HEK293T (cell line): ENCODE results near the gene THOP1.

Experiments used
- CTCF ChIA-PET: fragments of 350-600 bp; formaldehyde crosslinking; extraction: SDS; loops from one replicate; lab custom pipeline; 2021; ENCODE audit warnings: antibody characterized with exemption, inconsistent platforms; lab: Yijun Ruan, JAX
- POLR2A ChIA-PET: fragments of 350-600 bp; formaldehyde crosslinking; extraction: SDS; loops from one replicate; lab custom pipeline; 2020; ENCODE audit warnings: antibody characterized with exemption, inconsistent platforms; lab: Yijun Ruan, JAX
- DNase-seq: peaks from one replicate; pipeline ENCODE4 v3.0.0; 2012; ENCODE audit warnings: mixed read lengths; ENCODE audit errors: extremely low spot score
- ARNT ChIP-seq: fragments of 450-650 bp; IDR thresholded peaks from 2 replicates; pipeline ENCODE4 v1.6.1; 2017; ENCODE audit warnings: mild to moderate bottlenecking
- BHLHE40 ChIP-seq: fragments of 450-650 bp; IDR thresholded peaks from 2 replicates; pipeline ENCODE4 v1.6.1; 2016; ENCODE audit warnings: mild to moderate bottlenecking, moderate library complexity, borderline replicate concordance
- CTBP1 ChIP-seq: fragments of 450-650 bp; IDR thresholded peaks from 2 replicates; pipeline ENCODE4 v1.6.1; 2016; ENCODE audit warnings: borderline replicate concordance
- ELF4 ChIP-seq: fragments of 450-650 bp; IDR thresholded peaks from 2 replicates; pipeline ENCODE4 v1.6.1; 2017; ENCODE audit warnings: antibody characterized with exemption
- FOXA1 ChIP-seq: fragments of 450-650 bp; IDR thresholded peaks from 2 replicates; pipeline ENCODE4 v1.6.1; 2016; ENCODE audit warnings: mild to moderate bottlenecking
- FOXK2 ChIP-seq: fragments of 450-650 bp; IDR thresholded peaks from 2 replicates; pipeline ENCODE4 v1.6.1; 2016; ENCODE audit warnings: mild to moderate bottlenecking
- FOXM1 ChIP-seq: fragments of 450-650 bp; IDR thresholded peaks from 2 replicates; pipeline ENCODE4 v1.6.1; 2017; ENCODE audit warnings: mild to moderate bottlenecking, borderline replicate concordance
- HDGF ChIP-seq: fragments of 450-650 bp; IDR thresholded peaks from 2 replicates; pipeline ENCODE4 v1.6.1; 2017; ENCODE audit warnings: antibody characterized with exemption, borderline replicate concordance
- L3MBTL2 ChIP-seq: fragments of 450-650 bp; conservative IDR thresholded peaks from 2 replicates; pipeline ENCODE4 v1.6.1; 2016; ENCODE audit warnings: mild to moderate bottlenecking
- LEF1 ChIP-seq: fragments of 450-650 bp; IDR thresholded peaks from 2 replicates; pipeline ENCODE4 v1.6.1; 2017; ENCODE audit warnings: mild to moderate bottlenecking, borderline replicate concordance
- NFRKB ChIP-seq: fragments of 450-650 bp; IDR thresholded peaks from 2 replicates; pipeline ENCODE4 v1.6.1; 2016; ENCODE audit warnings: mild to moderate bottlenecking, moderate library complexity
- PKNOX1 ChIP-seq: fragments of 450-650 bp; IDR thresholded peaks from 2 replicates; pipeline ENCODE4 v1.6.1; 2016
- SP1 ChIP-seq: fragments of 450-650 bp; IDR thresholded peaks from 2 replicates; pipeline ENCODE4 v1.6.1; 2017
- SUZ12 ChIP-seq: fragments of 450-650 bp; IDR thresholded peaks from 2 replicates; pipeline ENCODE4 v1.6.1; 2016; ENCODE audit warnings: mild to moderate bottlenecking
- TARDBP ChIP-seq: fragments of 450-650 bp; IDR thresholded peaks from 2 replicates; pipeline ENCODE4 v1.6.1; 2016
- ZNF384 ChIP-seq: fragments of 450-650 bp; IDR thresholded peaks from 2 replicates; pipeline ENCODE4 v1.6.1; 2016

Gene THOP1

GRCh38 chr19:2809387-2810140 lies 24.3 kb downstream of the THOP1 start:
- ChIA-PET CTCF (no interaction called here), POLR2A (no interaction called here)
- DNase-seq = no peak
- TF ChIP-seq ELF4 = no peak
- no peak for TF ChIP-seq FOXM1
- TF ChIP-seq SUZ12 = no peak

GRCh38 chr19:2810141-2811091 lies 25.1 kb downstream of the THOP1 start:
- no peak for DNase-seq
- ChIA-PET POLR2A (no interaction called here), CTCF (no interaction called here)
- TF ChIP-seq FOXM1 = no peak
- no peak for TF ChIP-seq FOXK2
- no peak for TF ChIP-seq PKNOX1
- TF ChIP-seq FOXA1 = no peak
- no peak for TF ChIP-seq CTBP1
- no peak for TF ChIP-seq ZNF384

GRCh38 chr19:2811221-2811722 lies 26.0 kb downstream of the THOP1 start:
- no peak for TF ChIP-seq FOXK2
- no peak for TF ChIP-seq L3MBTL2
- TF ChIP-seq CTBP1 = no peak
- TF ChIP-seq BHLHE40 = no peak
- no peak for TF ChIP-seq LEF1
- no peak for TF ChIP-seq ARNT
- TF ChIP-seq NFRKB = no peak
- no peak for TF ChIP-seq TARDBP
- TF ChIP-seq FOXM1 = no peak
- TF ChIP-seq HDGF = no peak
- TF ChIP-seq PKNOX1 = no peak
- no peak for TF ChIP-seq ZNF384
- no peak for TF ChIP-seq ELF4
- TF ChIP-seq SP1 = no peak
- no peak for TF ChIP-seq SUZ12
- TF ChIP-seq FOXA1 = no peak
- no peak for DNase-seq
- CTCF ChIA-PET = no interaction called here
- POLR2A ChIA-PET = no interaction called here

- TF ChIP-seq SUZ12 = no peak
- no peak for TF ChIP-seq PKNOX1
- TF ChIP-seq ZNF384 = no peak
- TF ChIP-seq FOXM1 = no peak
- no peak for TF ChIP-seq NFRKB
- no peak for TF ChIP-seq CTBP1
- TF ChIP-seq HDGF = no peak
- TF ChIP-seq ELF4 = no peak
- TF ChIP-seq LEF1 = no peak
- TF ChIP-seq TARDBP = no peak
- ChIA-PET POLR2A (no interaction called here), CTCF (no interaction called here)
- no peak for DNase-seq
Observed at GRCh38 chr19:2811735-2812413, 26.6 kb downstream of the THOP1 start.

GRCh38 chr19:2812414-2813234 lies 27.3 kb downstream of the THOP1 start:
- TF ChIP-seq FOXK2 = no peak
- TF ChIP-seq PKNOX1 = no peak
- POLR2A ChIA-PET = no interaction called here
- CTCF ChIA-PET = no interaction called here
- DNase-seq = no peak
